HG03469 (cell line): Measurements from ENCODE around the gene ZMYM4.
"Not testable (repeated sequence)": the region's sequence is repeated elsewhere in the genome, so short reads cannot be mapped to it uniquely, and the experiment has no call there.

ENCODE experiments used
- ATAC-seq: cut with Tn5 transposase; IDR thresholded peaks from one replicate; pipeline ENCODE4 v1.9.1; 2021; ENCODE audit warnings: mild to moderate bottlenecking, moderate library complexity, moderate number of reproducible peaks; ENCODE audit not compliant: unreplicated experiment

Gene ZMYM4

DNA sequence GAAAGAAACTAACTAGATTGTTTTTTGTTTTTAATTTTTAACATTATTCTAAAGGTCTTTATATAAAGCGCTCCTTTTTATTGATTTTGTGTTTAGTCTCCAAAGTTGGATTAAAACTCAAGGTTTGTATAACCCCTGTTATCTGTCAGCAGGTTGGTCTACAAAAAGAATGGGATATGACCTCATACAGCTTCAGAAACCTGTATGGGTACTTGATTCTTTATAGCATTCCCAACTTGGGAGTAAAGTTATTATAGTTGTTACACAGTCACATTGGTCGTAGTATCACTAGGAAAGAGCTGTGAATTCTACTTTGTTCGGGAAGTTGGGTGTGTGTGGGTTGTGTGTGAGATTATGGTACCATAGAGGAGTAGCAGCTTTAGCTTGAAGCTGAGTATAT lies 52.4 kb downstream of the ZMYM4 start:
- no peak for ATAC-seq

- ATAC-seq: no peak
Observed at GRCh38 chr1:35324486-35324885, 56.0 kb downstream of the ZMYM4 start.

GRCh38 chr1:35326246-35326866 lies 57.8 kb downstream of the ZMYM4 start:
- ATAC-seq: no peak

- not testable (repeated sequence) for ATAC-seq
Observed at GRCh38 chr1:35331618-35332017, 63.1 kb downstream of the ZMYM4 start.

DNA sequence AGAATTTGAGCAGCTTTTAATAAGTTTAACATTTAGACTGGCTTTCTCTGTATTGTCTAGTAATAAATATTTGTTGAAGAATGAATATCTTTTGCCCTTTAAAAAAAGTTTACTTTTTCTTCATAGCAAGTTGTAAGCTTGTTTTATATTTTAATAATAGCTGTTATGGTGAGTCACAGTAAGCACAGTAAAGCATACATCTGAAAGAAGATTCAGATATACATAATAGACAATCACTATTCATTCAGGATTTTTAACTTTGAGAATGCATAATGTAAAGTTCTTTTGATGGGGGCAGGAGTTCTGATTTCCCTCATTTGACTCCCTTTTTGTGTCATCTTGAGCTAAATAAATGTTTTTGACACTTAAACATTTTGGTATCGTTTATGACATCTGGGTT lies 66.0 kb downstream of the ZMYM4 start:
- no peak for ATAC-seq

- ATAC-seq: no peak
Observed at GRCh38 chr1:35340519-35340918, 72.0 kb downstream of the ZMYM4 start.

DNA sequence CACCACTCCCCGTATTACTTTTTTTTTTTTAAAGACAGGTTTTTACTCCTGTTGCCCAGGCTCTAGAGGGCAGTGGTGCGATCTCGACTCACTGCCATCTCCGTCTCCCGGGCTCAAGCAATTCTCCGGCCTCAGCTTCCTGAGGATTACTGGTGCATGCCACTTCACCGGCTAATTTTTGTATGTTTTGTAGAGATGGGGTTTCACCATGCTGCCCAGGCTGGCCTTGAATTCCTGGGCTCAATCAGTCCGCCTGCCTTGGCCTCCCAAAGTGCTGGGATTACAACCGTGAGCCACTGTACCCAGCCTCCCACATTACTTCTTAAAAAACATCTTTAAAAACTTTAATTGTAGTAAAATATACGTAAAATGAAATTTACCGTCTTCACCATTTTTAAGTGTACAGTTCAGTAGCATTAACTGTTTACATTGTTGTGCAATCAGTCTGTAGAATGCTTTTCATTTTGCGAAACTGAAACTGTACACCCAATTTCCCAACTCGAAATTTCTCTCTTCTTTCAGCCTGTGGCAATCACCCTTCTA lies 77.0 kb downstream of the ZMYM4 start:
- ATAC-seq: no peak

DNA sequence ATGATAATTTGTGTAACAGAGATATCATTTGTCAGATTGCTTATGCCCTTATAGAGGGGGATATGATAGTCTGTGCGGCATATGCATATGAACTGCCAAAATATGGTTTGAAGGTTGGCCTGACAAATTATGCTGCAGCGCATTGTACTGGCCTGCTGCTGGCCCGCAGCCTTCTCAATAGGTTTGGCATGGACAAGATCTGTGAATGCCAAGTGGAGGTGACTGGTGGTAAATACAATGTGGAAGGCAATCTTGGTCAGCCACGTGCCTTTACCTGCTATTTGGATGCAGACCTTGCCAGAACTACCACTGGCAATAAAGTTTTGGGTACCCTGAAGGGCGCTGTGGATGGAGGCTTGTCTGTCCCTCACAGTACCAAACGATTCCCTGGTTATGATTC lies 82.4 kb downstream of the ZMYM4 start:
- ATAC-seq: no peak

DNA sequence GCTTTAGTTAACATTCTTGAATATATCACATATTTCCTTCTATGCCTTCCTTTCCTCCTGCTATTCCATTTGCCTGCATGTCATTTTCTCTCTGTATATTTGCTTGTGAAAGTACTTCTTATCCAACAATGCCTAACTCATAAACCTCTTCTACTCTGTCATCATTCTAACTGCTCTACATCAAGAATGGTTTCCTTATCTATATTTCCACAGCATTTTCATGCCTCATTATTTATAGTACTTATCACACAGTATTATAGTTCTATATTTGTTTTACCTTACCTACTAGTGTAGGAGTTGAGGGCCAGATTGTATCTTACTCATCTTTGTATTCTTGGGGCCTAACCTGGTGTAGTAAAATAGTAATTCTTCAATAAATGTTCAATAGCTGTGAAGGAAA lies 91.5 kb downstream of the ZMYM4 start:
- ATAC-seq: no peak

DNA sequence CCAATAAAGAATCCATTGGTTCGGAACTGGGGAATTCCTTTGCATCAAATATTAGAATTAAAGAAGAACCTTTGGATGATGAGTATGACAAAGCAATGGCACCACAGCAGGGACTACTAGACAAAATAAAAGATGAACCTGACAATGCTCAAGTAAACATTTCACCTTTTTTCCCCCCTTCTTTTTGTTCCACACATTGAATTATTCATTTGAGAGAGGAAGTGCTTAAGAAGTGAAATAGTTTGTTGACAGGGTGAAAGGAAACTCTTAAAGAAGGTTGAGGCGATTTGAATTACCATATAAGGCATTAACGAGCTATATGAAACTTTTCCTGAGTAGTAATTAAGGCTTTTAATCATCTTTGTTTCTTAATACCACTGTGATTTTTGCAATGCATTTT lies 93.1 kb downstream of the ZMYM4 start:
- ATAC-seq: no peak

DNA sequence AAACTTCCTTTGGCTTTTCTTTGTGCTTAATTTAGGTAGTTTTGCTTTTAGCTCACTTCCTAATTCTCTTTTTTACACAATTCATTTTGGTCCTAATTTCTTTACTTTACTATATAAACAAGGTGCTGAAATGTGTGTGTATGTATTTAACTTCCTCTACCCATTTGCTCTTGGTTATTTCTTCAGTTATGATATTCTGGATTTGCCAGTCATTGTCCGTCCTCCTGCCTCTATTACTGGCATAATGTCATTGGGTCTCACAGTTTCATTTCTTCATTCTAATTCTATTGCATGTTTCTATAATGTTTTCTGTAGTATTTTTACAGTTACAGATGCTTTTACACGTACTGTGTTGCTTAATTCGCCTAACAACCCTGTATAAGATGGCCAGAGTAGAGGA lies 96.2 kb downstream of the ZMYM4 start:
- no peak for ATAC-seq

- ATAC-seq: no peak
Observed at GRCh38 chr1:35367914-35368313, 99.4 kb downstream of the ZMYM4 start.

DNA sequence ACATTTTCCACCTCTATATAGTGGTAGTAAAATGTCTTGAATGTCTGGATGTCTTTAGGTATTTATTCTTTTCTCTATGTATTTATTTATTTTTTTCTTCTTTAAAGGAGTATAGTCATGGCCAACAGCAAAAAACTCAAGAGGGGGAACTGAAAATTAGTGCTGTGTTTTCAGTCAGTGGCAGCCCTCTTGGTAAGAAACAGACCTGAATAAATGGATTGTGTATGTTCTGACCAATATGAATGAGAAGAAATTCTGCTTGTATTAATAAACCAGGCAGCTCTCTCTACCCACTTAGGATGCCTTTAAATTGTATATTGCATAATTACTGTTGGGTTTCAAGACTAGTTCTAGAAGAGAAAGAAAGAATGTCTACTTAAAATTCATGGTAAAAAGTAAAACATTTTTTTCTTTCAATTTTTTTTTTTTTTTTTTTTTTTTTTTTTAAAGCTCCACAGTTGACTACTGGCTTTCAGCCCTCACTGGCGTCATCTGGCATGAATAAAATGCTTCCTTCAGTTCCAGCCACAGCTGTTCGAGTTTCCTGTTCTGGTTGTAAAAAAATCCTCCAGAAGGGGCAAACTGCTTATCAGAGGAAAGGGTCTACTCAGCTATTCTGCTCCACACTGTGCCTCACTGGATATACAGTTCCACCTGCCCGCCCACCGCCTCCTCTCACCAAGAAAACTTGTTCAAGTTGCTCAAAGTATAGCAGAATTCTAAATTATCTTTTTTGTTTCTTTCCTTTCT lies 101.6 kb downstream of the ZMYM4 start:
- ATAC-seq: no peak

DNA sequence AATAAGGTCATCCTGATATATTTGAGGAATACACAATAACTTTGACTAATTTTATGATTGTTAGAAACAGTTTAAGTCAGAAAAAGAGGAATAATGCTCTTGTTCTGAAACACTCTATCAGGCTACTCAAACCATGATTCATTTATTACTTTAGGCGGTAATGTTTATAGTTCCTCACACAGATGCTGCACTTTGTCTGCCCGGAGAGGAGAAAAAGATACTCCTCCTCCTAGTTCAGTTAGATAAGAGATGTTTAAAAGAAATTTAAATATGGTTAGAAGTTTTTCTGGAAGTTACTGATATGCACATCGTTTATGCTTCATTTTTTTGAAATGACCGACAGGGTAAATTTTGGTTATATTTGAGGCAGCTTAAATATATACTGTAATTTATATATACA lies 103.0 kb downstream of the ZMYM4 start:
- ATAC-seq: no peak

DNA sequence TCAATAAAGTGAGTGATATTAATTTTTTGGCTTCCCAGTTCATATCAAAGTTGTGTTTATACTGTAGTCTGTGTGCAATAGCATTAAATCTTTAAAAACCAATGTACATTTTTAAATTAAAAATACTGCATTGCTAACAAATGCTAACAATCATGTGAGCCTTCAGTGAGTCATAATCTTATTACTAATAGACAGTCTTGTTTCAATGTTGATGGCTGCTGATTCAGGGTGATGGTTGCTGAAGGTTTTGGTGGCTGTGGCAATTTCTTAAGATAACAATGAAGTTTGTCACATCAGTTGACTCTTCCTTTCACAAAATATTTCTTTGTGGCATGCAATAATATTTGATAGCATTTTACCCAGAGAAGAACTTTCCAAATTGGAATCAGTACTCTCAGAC lies 109.0 kb downstream of the ZMYM4 start:
- no peak for ATAC-seq

DNA sequence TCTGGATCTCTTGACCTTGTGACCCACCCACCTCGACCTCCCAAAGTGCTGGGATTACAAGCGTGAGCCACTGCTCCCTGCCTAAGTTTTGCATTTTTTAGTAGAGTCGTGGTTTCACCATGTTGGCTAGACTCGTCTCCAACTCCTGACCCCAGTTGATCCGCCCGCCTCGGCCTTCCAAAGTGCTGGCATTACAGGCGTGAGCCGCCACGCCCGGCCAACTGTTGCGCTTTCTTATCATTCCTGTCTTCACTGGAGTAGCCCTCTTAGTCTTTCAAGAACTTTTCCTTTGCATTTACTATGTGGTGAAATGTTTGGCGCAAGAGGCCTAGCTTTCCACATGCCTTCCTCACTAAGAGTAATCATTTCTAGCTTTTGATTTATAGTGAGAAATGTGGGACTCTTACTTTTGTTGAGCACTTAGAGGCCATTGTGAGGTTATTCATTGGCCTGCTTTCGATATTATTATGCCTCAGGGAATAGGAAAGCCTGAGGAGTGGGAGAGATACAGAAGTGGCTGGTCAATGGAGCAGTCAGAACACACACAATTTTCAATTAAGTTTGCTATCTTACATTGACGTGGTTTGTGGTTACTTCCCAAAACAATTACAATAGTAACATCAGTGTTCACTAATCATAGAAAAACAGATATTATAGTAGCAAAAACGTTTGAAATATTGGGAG lies 111.0 kb downstream of the ZMYM4 start:
- ATAC-seq: no peak

DNA sequence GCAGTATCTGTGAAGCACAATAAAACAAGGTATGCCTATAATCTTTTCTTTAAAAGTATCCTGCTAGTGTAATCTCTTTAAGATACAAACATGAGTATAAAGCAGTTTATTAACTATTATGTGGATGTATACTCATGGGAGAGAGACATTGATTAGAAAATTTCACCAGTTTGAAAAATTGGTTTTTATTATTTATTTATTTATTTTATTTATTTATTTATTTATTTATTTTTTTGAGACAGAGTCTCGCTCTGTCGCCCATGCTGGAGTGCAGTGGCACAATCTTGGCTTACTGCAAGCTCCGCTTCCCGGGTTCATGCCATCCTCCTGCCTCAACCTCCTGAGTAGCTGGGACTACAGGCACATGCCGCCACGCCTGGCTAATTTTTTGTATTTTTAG lies 111.6 kb downstream of the ZMYM4 start:
- ATAC-seq: not testable (repeated sequence)

GRCh38 chr1:35382107-35382506 lies 113.6 kb downstream of the ZMYM4 start:
- ATAC-seq: no peak

DNA sequence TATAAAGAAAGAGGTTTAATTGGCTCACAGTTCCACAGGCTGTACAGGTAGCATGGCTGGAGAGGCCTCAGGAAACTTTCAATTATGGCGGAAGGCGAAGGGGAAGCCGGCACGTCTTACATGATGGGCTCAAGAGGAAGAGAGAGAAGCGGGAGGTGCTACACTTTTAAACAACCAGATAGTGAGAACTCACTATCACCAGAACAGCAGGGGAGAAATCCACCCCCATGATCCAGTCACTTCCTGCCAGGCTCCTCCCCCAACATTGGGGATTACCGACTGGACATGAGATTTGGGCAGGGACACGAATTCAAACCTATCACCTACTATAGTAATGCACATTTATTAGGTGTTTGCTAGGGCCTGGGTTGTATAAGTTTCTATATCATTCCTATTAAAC lies 117.8 kb downstream of the ZMYM4 start:
- ATAC-seq: no peak

GRCh38 chr1:35386959-35387358 lies 118.5 kb downstream of the ZMYM4 start:
- no peak for ATAC-seq

DNA sequence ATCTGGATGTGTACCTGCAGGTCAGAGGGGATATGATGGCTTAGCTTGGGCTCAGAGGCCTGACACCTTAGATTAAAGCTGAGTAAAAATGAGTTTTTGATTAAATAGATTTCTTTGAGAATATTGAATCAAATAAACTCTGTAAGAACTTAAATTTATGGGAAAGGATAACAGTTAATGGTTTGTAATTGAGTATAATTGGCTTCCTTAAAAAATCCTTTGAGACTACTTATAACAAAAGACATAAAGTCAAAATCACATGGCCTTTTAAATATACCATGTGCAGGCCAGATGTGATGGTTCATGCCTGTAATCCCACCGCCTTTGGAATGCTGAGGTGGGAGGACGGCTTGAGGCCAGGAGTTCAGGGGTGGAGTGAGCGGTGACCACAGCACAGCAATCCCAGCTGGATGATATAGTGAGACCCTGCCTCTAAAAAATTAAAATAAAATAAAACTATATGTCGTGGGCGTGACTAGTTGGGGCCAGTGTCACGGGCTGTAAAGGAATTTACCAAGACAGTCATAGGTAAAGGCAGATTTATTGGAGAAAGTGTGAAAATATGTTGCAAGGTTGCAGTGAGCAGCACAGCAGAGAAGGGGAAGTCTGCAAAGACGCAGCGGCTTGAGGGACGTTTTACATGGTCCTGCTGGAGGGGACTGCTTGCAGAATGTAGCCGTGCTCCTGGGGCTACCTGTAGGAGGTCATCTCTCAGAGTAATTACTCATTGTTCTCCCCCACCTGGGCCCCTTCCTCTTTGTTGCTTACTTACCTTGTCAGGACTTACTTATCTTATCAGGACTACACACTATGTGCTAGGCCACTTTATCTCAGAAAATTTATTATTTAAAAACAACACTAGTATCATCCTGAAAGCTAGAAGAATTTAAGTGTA lies 122.3 kb downstream of the ZMYM4 start:
- ATAC-seq: no peak
